Breast epithelium (tissue), 3 donors: ENCODE data around the gene NEUROD4.

Experiments used
- CTCF ChIP-seq, 3 donors: fragments of 450-650 bp; IDR thresholded peaks; one replicate each; pipeline ENCODE4 v1.5.1; 2016 to 2017; ENCODE audit warnings: antibody characterized with exemption in 3 of 3, mild to moderate bottlenecking in 3 of 3, moderate library complexity in 3 of 3
- POLR2A ChIP-seq: fragments of 450-650 bp; IDR thresholded peaks from one replicate; pipeline ENCODE4 v1.6.1; 2016; ENCODE audit warnings: antibody characterized with exemption, mild to moderate bottlenecking, moderate library complexity

- TF ChIP-seq POLR2A = no peak
- no peak for TF ChIP-seq CTCF (IDR thresholded peaks at IDR 0.05)
Observed at GRCh38 chr12:55034218-55034617, 14.4 kb downstream of the NEUROD4 start.
